Nucleus accumbens (tissue), 56 donors: ENCODE data around the gene CFTR.
"Not testable (repeated sequence)": the region's sequence is repeated elsewhere in the genome, so short reads cannot be mapped to it uniquely, and the experiment has no call there.

Experiments used
- DNase-seq, 56 donors: peaks; one replicate each; lab custom pipeline; 2025; lab: John Stamatoyannopoulos, UW

CFTR gene

GRCh38 chr7:117493460-117493859 lies 13.6 kb downstream of the CFTR start:
- DNase-seq = no peak

GRCh38 chr7:117495308-117495707 lies 15.5 kb downstream of the CFTR start:
- no peak for DNase-seq

- no peak for DNase-seq
These were observed 22.5 kb downstream of the CFTR start for GRCh38 chr7:117502331-117502730.

- no peak for DNase-seq
These were observed 25.4 kb downstream of the CFTR start for GRCh38 chr7:117505238-117505637.

GRCh38 chr7:117508676-117509075 lies 28.9 kb downstream of the CFTR start:
- no peak for DNase-seq

GRCh38 chr7:117517194-117517593 lies 37.4 kb downstream of the CFTR start:
- DNase-seq = not testable (repeated sequence)

- no peak for DNase-seq
These were observed 50.6 kb downstream of the CFTR start for GRCh38 chr7:117530390-117530789.

GRCh38 chr7:117531595-117532244 lies 51.9 kb downstream of the CFTR start:
- no peak for DNase-seq

- DNase-seq = no peak
These were observed 58.2 kb downstream of the CFTR start for GRCh38 chr7:117538053-117538452.

- no peak for DNase-seq
These were observed 64.2 kb downstream of the CFTR start for GRCh38 chr7:117544061-117544460.

- DNase-seq = no peak
These were observed 68.2 kb downstream of the CFTR start for GRCh38 chr7:117548035-117548434.

GRCh38 chr7:117550625-117551024 lies 70.8 kb downstream of the CFTR start:
- no peak for DNase-seq

GRCh38 chr7:117552660-117553059 lies 72.8 kb downstream of the CFTR start:
- DNase-seq = no peak

GRCh38 chr7:117555260-117555659 lies 75.4 kb downstream of the CFTR start:
- DNase-seq = no peak

- DNase-seq = no peak
These were observed 79.6 kb downstream of the CFTR start for GRCh38 chr7:117559391-117559790.

GRCh38 chr7:117560030-117560429 lies 80.2 kb downstream of the CFTR start:
- DNase-seq = no peak

GRCh38 chr7:117562759-117563158 lies 82.9 kb downstream of the CFTR start:
- no peak for DNase-seq

GRCh38 chr7:117564080-117564479 lies 84.3 kb downstream of the CFTR start:
- no peak for DNase-seq

- no peak for DNase-seq
These were observed 84.8 kb downstream of the CFTR start for GRCh38 chr7:117564627-117565026.

- DNase-seq = no peak
These were observed 85.4 kb downstream of the CFTR start for GRCh38 chr7:117565226-117565625.

GRCh38 chr7:117567781-117568180 lies 88.0 kb downstream of the CFTR start:
- no peak for DNase-seq

GRCh38 chr7:117572856-117573620 lies 93.2 kb downstream of the CFTR start:
- no peak for DNase-seq
